ENCODE measurements around the gene SLC19A1.
"Not testable (repeated sequence)": the region's sequence is repeated elsewhere in the genome, so short reads cannot be mapped to it uniquely, and the experiment has no call there.

The SLC19A1 gene

DNA sequence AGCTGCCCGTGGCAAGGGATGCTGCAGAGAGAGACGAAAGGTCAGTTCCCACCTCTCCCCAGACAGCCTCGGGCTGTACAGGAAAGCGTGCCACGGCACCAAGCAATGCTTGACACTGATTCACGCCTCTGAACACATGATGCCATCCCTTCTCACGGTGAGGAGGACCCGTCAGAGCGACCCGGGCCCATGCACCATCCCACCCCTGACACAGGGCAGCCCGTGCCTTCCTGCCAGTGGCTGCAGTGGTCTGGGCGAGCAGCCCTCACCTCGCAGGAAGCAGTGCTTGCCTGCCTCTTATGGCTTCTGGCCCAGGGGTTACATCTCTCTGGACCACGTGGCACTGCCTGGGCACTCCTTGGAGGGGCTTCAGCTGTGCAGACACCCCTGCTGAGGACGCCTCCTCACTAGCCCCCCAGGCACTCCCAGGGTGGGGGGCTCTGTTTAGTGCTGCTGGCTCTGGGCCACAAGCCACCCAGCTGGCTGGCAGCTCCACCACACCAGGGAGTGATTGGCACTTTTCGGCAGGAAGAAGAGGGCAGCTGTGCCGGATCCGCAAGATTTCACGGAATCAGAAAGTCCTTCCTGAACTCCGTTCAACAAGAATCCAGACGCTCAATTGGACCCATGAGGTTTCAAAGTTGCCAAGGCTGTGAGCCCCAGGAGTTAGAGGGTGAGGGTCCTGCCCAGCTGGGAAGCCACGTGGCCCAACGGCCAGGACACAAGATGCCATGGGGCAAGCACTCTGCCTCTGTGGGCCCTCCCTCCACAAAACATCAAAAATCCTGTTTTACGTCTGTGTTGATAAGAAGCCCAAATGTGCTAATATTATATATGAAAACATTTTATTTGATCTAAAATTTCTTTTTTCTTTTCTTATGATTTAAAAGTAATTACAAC, 34.8 kb upstream of the SLC19A1 start:
- DNase-seq = no peak

- no peak for DNase-seq
Measured at GRCh38 chr21:45575993-45576837, 34.0 kb upstream of the SLC19A1 start.

GRCh38 chr21:45575304-45575992, 33.2 kb upstream of the SLC19A1 start:
- no peak for DNase-seq

DNA sequence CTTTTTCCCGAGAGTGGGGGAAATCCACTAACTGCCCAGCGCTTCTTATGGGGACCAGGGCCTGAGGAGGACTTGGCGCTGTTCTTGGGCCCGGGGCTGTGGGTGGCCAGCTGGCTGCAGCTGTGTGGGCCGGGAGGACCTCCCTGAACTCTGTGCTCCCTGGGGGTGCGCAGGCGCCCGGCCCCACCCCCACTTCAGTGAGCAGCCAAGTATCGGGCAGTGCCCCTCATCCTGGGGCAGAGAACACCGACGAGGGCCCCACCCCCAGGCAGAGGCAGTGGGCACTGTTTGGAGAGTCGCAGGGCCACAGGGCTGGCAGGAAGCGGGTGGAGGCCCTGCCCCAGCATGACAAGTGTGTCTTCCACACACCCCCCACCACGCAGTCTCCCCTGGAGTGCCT, 32.5 kb upstream of the SLC19A1 start:
- no peak for DNase-seq

DNA sequence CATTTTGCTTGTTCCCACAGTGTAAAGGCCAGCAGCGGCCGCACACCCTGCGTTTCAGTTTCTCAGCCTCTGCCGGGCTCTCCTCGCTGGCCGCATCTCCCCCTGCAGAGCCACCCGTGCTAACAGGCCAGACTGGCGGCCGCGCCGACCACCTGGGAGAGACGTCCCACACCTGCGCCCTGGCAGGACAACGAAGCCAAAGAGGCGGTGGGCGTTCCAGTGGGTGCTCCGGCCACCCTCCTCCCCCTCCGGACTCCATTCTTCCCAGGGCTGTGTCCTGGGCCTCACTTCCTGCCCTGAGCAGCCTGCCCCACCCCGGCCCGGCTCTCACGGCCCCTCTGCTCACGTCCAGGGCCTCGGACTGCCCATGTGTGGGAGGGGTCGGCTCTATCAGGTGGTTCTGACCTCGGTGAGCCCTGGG, 31.9 kb upstream of the SLC19A1 start:
- DNase-seq = no peak

- no peak for DNase-seq
Measured at GRCh38 chr21:45573452-45574035, 31.3 kb upstream of the SLC19A1 start.

DNA sequence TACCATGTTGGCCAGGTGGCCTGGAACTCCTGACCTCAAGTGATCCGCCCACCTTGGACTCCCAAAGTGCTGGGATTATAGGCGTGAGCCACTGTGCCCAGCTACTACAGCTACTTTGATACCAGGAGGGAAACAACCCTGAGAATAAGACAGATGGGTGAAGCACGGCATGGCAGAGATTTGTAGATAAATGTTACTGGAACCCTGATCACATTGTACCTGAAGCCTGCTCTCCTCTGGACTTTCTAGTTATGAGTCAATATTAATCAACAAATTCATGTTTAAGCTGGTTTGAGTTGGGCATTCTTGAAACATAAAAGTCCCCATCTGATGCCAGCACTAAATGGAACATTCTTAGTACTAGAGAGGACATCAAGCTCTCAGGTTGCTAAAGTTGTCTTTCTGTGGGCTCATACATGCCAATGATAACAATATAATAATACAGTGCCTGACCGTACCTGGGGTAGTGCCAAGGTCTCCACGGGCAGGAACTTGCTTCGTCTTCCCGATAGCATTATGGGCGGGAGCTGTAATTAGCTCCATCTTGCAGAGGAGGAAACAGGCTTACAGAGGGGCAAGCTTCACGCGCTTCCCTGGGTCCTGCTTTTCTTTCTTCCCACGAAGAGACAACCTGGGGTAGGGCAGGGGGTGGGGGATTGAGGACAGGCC, 30.7 kb upstream of the SLC19A1 start:
- DNase-seq = no peak

DNA sequence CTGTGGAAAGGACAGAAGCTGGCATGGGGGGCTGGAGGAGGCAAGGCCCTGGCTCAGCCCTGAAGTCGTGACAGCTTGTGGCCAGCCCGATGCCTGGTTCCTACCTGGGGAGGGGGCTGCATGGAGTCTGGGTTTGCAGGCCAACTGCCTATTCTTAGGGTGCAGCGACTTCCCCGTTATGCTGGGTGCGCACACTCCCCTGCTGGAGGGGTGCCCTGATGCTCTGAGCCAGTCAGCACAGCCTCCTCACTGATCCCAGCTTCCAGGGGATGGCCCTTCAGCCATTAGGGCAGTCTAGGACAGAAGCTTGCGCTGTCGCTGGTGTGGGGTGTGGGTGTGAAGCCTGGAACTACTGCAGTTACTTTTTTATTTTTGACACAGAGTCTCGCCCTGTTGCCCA, 30.0 kb upstream of the SLC19A1 start:
- no peak for DNase-seq

- DNase-seq = no peak
Measured at GRCh38 chr21:45571641-45572040, 29.4 kb upstream of the SLC19A1 start.

DNA sequence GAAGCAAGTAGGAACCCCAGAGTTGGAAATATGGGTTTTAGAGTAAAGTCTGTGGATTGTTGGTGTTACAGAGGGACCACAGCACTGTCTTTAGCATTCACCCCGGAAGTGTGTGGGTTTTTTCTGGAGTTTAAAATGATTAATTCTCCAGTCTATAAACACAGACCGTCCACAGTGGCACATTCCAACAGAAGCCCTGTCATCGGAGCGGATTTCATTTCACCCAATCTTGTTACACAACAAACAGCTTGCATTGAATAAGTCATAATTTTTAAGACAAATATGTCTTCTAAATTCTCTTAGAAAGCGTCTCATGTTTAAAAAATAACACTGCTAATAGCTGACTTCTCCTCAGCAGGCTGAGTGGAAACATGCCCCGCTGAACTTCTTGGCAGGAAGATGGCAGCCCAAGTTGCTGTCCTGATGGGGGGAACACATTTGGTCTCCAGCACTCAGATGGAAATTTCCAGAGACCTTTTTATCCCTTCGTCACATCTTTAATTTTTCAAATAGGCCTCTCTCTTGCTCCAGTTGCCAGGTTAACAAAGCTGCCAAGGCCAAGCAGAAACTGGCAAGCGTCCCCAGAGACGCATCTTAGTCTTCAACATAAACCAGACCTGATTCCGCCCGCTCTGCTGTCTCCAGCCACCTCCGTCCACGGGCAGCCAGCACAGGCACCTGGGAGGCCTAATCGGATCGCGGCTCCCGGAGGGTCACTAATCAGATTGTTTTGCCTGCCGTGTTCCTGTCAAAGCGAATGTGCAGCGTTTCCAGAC, 28.8 kb upstream of the SLC19A1 start:
- no peak for DNase-seq

DNA sequence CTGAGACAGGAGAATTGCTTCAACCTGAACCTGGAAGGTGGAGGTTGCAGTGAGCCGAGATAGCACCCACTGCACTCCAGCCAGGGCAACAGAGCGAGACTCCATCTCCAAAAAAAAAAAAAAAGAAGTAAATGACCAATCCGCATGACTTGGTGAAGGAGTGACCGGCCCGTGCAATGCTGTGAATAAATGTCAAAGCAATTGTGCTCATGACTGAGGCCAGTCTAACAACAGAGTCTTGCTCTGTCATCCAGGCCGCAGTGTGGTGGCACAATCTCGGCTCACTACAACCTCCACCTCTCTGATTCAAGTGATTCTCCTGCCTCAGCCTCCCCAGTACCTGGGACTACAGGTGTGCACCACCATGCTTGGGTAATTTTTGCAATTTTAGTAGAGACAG, 27.8 kb upstream of the SLC19A1 start:
- DNase-seq = no peak

DNA sequence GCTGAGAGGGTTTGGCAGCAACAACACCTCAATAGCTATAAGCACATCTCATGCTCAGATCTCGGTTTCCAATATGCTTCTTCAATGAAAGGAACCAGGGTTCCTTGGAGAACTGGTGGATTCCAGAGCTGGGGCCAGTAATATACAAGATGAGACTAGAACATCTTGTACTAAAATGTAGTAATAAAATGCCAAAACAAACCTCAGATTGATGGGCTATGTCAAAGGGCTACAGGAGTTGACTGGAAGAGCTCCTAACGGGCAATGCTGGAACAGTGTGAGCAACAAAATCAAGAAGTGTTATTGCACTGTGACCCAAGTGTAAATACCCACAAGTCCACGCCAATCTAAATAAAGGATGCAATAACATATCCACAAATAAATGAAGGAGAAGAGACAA, 26.1 kb upstream of the SLC19A1 start:
- no peak for DNase-seq

DNA sequence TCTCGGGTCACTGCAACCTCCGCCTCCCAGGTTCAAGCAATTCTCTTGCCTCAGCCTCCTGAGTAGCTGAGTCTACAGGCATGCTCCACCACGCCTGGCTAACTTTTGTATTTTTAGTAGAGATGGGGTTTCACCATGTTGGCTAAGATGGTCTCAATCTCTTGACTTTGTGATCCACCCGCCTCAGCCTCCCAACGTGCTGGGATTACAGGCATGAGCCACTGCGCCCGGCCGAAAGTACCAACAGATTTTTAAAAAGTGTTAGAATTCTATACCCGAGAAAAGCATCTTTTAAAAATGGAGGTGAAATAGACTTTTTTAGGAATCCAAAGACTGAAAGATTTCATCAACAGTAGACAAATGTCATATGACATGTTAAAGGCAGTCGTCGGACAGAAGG, 21.9 kb upstream of the SLC19A1 start:
- not testable (repeated sequence) for DNase-seq

DNA sequence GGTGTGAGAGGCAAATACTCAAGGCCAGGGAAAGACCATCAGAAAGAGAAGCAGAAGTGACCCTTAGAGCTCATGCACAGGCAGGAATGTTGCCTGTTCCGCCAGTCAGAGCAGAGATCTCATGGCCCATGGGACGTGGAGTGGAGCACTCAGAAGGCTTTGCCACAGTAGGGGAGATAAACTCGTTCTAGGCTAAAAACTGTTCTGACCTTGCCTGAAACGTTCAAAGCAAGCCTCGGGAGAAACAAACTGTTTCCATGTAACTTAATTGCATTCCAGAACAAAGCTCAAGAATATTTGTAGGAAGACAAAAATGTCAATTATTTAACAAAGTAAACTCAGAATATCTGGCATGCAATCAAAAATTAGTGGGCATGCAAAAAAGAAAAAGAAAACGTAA, 20.7 kb upstream of the SLC19A1 start:
- no peak for DNase-seq

GRCh38 chr21:45562402-45562801, 20.2 kb upstream of the SLC19A1 start:
- no peak for DNase-seq

DNA sequence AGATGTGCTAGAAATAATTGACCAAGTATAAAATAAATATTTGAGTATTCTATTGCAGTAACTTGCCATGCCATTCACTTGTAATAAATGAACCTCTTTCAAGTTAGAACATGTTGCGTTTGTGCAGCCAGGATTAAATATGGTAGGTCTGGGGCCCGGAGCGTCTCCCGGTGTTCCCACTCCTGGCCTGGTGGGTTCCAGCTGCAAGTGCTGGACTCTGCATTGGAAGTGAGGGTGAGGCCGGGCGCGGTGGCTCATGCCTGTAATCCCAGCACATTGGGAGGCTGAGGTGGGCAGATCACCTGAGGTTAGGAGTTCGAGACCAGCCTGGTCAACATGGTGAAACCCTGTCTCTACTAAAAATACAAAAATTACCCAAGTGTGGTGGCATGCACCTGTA, 19.0 kb upstream of the SLC19A1 start:
- DNase-seq = not testable (repeated sequence)

DNA sequence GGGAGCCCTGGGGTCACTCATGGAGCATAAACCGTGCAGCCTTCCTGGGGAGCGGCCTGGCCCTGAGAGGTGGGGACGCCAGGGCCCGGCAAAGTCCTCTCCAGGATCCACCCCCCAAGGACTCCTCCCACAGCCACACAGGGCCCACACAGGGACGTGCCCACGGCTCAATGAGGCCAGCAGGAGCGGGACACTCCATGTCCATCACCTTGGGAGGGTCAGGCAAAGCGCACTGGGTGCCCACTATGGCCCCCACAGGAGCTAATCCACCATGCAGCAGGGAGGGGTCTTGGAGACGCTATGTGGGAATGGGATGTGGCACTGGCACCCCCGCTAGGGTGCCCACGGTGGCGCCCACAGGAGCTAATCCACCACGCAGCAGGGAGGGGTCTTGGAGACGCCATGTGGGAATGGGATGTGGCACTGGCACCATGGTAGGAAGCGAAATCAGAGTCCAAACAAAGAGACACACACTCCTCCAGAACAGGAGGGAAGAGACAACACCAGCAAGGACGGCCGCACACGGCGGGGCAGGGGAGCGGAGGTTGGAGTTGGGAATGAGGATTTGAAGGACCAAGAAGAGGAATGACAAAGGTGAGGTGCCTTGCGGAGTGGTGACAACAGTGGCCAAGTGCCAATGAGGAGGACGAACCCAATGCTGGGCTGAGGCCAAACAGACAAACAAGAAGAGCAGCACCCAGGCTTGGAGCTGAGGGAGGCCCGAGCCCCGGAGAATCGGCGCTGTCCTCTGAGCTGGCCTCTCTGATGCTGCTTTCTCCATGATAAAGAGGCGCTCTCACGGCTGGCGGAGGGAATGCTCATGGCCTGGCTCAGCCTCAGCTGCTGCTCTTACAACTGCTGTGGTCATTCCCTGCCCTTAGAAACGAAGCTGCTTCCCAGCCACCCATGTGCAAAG, 18.1 kb upstream of the SLC19A1 start:
- DNase-seq = no peak

- DNase-seq = no peak
Measured at GRCh38 chr21:45559216-45560105, 17.2 kb upstream of the SLC19A1 start.

GRCh38 chr21:45558044-45558721, 15.9 kb upstream of the SLC19A1 start:
- no peak for DNase-seq
